Raji (cell line): ENCODE data around the gene CST9L.

Source experiments
- POLR2A ChIP-seq: IDR thresholded peaks from 2 replicates; pipeline ENCODE4 v1.6.1; 2011; ENCODE audit warnings: low read depth, low read length, control low read depth; ENCODE audit not compliant: insufficient read depth

The CST9L gene

DNA sequence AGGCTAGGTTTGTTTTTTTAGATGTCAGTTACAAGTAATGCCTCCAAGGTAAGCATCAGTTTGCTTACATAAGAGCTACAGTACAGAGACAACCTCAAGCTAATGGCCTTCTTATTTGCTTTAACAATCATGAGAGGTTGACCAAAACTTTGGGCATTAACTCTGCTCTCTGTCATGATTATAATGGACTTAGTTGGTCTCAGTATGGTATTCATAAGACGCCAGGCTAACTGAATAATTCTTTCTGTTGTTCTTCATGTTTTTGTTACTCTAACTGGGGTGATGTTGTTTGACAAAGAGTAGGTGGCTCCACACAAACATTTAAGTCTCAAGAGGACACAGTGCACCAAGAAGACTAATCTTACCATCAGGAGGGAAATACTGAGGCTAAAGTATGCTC lies 27.7 kb upstream of the CST9L start:
- no peak for TF ChIP-seq POLR2A

DNA sequence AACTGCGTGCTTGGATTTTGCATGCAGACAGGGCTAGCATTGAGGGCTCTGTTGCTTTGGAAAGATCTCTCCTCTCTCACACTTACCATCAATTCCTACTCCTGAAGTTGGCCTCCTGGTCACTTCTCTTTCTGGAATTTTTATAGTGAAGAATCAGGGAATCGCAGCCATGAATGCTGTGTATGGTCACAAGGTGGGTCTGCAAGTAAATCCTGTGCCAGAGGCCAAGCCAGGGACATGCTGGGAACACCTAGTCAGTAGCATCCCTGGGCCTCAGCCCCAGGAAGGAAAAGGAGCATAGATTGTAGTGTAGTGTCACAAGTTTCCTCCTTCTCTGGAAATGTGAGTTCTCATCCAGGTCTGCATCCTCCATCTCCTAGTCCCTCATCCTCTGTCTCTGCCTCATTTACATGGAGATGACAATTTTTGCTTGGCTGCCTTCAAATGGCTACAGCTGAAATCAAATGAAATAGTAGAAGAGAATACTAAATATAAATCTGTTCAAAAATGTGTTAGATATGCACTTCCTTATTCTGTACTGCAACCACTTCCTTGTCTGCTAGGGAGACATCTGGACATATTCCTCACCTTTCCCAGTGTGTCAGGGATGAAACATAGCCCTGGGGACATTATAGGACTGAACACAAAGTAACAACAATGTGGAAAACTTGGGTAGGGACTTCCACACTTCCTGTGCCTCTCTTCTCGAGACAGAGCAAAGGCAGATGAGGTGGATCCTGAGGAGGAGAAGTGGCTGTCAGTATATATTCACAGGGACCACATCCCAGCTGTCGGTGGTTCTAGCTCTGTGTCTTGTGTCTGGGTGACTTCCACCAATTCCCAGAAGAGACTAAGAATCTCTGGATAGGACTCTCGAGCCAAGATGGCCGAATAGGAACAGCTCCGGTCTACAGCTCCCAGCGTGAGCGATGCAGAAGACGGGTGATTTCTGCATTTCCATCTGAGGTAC lies 20.4 kb upstream of the CST9L start:
- no peak for TF ChIP-seq POLR2A

DNA sequence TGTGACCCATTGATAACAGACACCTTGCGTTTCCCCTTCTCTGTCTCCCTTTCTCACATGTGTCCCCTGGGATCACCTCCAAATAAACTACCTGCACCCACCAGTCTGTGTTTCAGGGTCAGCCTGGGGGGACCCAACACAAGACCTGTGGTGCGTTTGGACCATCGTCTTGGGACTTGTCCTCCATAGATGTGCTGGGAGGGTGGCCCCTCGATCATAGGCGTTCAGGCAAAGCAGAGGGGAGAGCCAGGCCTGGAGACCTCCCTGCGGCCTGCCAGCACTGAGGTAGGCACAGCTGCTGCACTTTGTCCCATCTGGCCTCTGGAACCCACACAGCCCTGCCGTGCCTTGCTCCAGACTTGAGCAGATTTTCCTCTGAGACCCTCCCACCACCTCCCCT lies 19.3 kb upstream of the CST9L start:
- TF ChIP-seq POLR2A, result no peak

DNA sequence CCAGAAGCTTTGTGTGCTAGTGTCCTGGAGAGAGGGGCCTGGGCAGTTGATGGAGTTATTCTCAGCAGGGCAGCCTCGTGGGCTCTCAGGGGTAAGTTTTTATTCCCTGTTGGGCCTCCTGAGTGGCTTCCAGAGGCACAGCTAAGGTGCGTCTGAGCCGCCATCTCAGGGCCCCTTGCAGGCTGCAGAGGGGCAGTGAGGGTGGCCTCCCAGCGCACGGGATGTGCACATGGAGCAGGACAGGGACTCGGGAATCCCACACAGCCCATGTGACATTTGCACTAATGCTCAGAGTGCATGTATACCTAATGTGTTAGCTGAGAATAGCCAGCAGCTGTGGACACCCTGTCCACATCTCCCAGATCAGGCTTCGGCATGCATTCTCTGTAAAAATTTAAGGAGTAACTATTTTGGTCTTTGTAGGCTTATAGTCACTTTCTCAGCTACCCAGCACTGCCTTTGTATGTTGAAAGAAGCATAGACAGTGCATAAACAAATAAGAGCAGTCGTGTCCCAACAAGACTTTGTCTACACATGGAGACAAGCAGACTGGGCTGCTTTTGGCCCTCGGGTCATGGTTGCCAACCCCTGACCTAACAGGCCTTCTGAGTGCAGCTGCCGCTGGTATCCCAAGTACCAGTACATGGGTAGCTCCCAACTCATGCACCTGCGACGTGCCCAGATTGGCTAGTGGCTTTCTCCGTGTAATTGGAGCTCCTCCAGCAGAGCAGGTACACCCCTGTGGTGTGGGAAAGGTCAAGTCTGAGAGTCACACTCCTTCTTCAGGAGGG lies 18.6 kb upstream of the CST9L start:
- no peak for TF ChIP-seq POLR2A

DNA sequence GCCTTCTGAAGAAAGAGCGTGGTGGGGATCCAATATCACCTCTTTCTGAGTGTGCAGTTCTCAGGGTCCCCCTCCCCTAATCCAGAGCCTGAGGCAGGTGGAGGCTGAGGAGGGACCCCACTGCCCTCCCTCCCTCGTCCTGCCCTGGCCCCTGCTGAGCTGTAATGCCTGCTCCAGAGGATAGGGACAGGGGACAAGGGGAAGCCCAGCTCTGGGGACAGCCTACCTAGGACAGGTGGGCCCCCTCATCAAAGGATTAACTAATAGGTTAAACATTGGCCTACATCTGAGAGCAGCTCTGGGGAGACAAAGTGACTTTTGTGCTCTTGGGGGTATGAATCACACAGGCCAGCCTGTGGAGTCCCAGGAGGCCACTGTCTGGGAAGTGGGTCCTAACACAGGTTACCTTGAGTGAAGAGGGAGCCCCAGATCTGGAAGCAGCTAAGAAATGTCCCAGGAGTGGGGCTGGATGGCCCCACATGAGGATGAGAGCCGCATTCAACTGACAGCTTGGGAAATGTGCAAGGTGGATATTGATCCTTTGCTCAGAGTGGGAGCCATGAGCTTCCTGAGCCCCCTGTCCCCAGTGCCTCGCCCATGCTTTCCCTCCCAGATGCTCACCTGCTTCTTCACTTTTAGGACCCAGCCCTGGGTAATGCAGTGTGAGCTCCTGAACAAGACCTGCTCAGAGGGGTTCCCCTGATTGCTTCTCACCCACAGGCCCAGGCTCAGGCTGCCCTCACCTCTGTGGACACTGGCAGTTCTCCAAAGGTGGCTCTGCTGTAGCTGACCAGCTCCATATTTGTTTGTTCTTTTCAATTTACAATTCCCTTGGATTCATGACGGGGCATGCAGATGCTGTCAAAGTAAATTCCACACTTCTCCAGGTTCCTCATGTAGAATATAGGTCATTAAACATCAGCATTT lies 17.8 kb upstream of the CST9L start:
- no peak for TF ChIP-seq POLR2A

DNA sequence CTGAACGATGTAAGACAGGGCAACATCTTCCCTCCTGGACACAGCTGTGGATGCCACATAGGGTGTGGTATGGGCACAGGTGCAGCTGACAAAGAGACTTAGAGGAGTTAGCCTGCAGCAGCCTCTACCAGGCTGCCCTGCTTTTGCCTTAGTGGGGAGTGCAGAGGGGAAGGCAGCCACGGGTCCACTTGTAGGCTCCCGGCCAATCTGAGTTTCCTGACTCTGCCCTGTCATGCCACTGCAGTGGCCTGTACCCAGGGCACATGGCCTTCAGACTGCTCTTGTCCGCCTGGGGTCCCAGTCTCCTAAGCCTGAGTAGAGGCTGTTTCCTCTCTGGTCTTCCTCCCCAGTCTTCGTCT lies 17.1 kb upstream of the CST9L start:
- no peak for TF ChIP-seq POLR2A

DNA sequence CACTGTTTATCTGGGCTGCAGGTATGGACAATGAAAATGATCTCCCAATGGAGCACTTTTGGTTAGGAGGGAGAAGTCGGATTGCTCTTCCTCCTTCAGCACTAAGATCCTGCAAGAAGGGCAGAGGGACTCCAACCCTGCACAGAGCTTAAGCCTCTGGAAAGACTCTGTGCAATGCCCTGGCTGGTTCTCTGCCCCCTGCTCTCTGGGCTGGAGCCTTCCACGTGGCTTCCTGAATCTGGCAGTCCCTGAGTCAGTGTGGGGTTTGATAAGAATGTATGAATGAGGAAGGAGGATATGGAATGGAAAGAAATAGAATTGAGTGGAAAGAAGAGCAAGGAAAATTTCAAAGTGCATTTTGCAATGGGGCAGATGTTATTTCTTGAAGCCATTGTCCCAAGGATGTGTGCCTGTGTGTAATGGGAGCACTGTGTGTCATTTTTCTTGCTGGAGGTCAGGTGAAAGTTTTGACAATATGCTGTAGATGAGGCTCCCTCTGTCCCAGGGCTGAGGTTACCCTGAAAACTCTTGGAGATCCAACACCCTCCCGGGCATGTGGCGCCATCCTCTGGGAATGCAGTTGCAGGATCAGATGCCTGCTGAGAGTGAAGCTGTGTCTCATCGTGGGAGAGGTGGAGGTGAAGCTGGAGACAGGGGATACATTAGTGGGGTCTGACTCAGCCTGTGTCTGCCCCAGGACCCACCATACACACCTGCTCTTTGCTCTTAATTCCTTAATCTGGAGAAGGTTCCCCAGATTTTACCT lies 16.3 kb upstream of the CST9L start:
- no peak for TF ChIP-seq POLR2A

DNA sequence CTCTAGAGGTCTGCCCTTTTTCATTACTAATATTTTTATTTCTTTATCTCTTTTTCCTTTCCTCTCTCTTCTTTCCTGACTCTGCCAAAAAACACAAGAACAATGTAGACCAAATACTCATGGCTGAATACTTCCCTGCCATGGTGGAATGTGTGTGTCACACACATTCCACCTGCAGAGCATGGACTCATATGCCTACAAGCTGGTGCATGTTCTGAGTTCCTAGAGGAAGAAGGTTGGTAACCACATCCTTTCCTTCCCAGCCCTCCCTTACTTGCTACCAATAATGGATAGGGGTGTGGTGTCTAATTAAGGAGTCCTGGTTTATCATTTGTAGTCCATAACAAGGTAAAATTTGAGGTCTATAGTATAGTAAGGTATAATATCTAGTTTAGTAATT lies 15.2 kb upstream of the CST9L start:
- TF ChIP-seq POLR2A, result no peak

DNA sequence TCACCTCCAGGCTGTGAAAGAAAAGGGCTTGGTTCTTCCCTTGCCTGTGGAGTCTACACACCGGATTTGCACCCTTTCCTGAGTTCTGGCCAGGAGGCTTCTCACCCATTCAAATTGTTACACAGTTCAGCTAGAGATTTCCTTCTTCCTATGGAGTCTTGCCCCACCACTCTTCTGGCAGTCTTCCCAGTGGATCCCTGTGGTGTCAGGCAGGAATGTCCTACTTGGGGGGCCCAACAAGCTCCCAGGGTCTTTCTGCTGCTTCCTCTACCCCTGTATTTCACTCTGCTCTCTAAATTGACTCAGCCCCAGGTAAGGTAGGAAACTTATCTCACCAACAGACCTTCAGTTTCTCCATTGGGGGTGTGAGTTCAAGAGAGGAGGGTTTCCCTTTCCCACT lies 14.0 kb upstream of the CST9L start:
- no peak for TF ChIP-seq POLR2A

DNA sequence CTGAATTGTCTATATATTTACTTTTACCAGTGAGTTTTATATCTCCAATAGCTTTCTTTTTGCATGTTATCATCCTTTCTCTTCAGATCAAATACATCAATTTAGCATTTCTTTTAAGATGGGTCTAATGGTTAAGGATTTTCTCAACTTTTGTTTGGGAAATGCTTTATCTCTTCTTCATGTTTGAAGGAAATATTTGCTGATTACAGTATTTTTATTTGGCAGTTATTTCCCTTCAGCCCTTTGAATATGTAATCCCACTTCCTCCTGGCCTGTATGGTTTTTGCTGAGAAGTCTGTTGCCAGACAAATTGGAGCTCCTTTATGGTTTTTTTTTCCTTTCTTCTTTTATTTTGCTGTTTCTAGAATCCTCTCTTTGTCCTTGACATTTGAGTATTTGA lies 6.7 kb upstream of the CST9L start:
- TF ChIP-seq POLR2A, result no peak

DNA sequence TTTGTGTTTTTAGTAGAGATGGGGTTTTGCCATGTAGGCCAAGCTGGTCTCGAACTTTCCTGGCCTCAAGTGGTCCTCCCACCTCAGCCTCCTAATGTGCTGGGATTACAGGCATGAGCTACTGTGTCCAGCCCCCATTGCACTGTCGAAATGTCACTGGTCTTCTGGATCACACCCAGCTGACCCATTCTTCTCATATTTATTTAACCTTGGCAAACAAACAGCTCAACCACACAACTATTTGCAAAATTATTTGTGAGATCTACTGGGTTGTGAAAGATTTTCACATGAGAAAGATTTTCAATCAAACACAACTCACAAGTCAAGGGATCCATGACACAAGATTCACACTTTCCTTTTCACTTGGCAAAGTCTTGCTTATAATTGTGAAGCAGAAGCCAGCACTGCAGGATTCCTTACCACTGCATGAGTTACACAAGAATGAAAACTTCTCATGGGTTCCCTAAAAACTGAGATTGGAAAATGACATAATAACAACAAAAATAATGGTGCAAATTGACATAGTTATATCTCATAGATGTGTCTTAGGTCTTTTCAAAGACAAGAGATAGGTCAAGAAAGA lies 2.0 kb upstream of the CST9L start:
- no peak for TF ChIP-seq POLR2A

DNA sequence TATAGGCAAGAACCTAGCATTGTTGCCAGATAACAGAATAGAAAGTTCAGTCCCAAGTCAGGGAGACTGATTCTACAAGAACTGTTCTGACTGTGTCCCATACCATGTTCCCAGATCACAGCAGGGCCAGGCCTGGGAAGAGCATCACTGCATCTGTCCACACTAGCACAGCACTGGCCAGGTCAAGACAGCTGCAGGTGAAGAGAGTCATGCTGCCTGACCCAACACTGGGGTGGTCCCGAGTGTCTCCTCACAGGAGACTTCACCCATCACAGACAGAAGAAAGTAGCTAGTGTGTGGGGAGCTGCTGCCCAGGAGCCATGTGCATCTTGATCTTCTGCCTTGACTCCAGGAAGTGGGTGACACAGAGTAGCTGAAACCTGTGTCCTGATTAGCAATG lies 1.3 kb upstream of the CST9L start:
- no peak for TF ChIP-seq POLR2A

DNA sequence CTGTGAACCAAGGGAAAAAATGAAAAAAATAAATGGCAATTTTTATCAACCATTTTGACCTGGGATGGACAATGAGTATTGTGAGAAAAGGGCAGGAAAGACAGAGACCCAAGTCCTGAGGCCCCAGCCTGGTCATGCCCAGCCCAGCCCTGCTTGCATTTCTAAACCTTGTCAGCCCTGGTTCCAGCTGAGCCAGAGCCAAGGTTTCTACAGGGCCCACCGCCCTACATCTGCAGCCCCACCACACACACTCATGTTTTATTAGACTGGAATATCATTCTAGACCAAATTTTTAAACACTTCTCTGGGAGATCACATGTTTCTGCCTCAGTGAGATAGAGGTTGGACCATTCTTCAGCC lies 667 bp upstream of the CST9L start:
- TF ChIP-seq POLR2A, result no peak
